ENCODE measurements around the gene SLC9A5. TPM values are rescaled to one million over a fixed set of nuclear protein-coding genes. Genes with fewer than 3 reads are reported as not detected.

SLC9A5 gene
- total and polyA plus RNA-seq, 2 experiments from 2014 or later: 4.5 to 5.4 TPM

GRCh38 chr16:67256701-67257230, 8.0 kb downstream of the SLC9A5 start:
- peaks cover 4% of the 10 kb centered on the region; the same call in 1 of the 3 replicates for H3K4me1 Mint-ChIP-seq
- no peak overlapping the region for H3K4me3 Mint-ChIP-seq
- no peak for ATAC-seq

More at GRCh38 chr16:67256701-67257230, 8.0 kb downstream of the SLC9A5 start:
- H3K4me3 ChIP-seq: no peak overlapping the region
- TF ChIP-seq STAT1 (IDR thresholded peaks at IDR 0.05; ENCODE audit: unreplicated experiment) (no peak), ZNF114 (CRISPR knock-in tag; IDR thresholded peaks at IDR 0.05) (no peak), JUNB (IDR thresholded peaks at IDR 0.05; ENCODE audit: unreplicated experiment) (no peak), ZNF462 (CRISPR knock-in tag; IDR thresholded peaks at IDR 0.05) (no peak), ETS1 (IDR thresholded peaks at IDR 0.05) (no peak), POLR2AphosphoS5 (IDR thresholded peaks at IDR 0.05; ENCODE audit: low read depth) (no peak), EZH2phosphoT487 (IDR thresholded peaks at IDR 0.05; ENCODE audit: unreplicated experiment) (no peak), CTCF (conservative IDR thresholded peaks at IDR 0.05; ENCODE audit: low read depth in 2 of 2) (no peak), CREB1 (CRISPR knock-in tag; IDR thresholded peaks at IDR 0.05; ENCODE audit: low read depth) (no peak), EZH2 (IDR thresholded peaks at IDR 0.05; ENCODE audit: low read depth, unreplicated experiment) (no peak), REST (IDR thresholded peaks at IDR 0.05; ENCODE audit: unreplicated experiment) (no peak), NANOG (IDR thresholded peaks at IDR 0.05; ENCODE audit: borderline replicate concordance) (no peak), ZNF331 (CRISPR knock-in tag; IDR thresholded peaks at IDR 0.05; ENCODE audit: low read depth) (no peak)
- Mint-ChIP-seq H3K27me3 (ENCODE audit: insufficient read depth, low read depth, poor library complexity) (peaks cover 11% of the 10 kb centered on the region), H3K27ac (no peak overlapping the region), H3K36me3 (ENCODE audit: low read depth) (peaks cover 5% of the 10 kb centered on the region; the same call in 2 of the 3 replicates), H3K9me3 (no peaks in the 10 kb centered on the region)
- H3K27me3 ChIP-seq (ENCODE audit: insufficient read depth): no peaks in the 10 kb centered on the region
- no peak overlapping the region for H3K4me2 ChIP-seq
- DNase-seq (ENCODE audit: low spot score): no peak
- H3K79me2 ChIP-seq (replicated peaks; ENCODE audit: insufficient read depth): no peaks in the 10 kb centered on the region
- no peaks in the 10 kb centered on the region for H3F3A ChIP-seq (replicated peaks; ENCODE audit: low read depth)
- H4K20me1 ChIP-seq (replicated peaks; ENCODE audit: insufficient read depth): no peaks in the 10 kb centered on the region; the same call in 1 of the 2 replicates
- no peaks in the 10 kb centered on the region for H3K4me1 ChIP-seq (ENCODE audit: insufficient read depth)
- no peaks in the 10 kb centered on the region for H3K36me3 ChIP-seq (ENCODE audit: insufficient read depth)
- no peaks in the 10 kb centered on the region for H3K9me2 ChIP-seq (ENCODE audit: insufficient read depth)
- no peak overlapping the region for H2AFZ ChIP-seq
- H3K27ac ChIP-seq (ENCODE audit: low read depth): no peak overlapping the region
